MM.1S (cell line): ENCODE data around the gene PINK1.

Experiments used
- CTCF ChIP-seq: fragments of 300-600 bp; sonication (generic); IDR thresholded peaks from 2 replicates; pipeline ENCODE4 v1.5.1; 2016; ENCODE audit warnings: antibody characterized with exemption, low read length, mixed read lengths
- EZH2phosphoT487 ChIP-seq: fragments of 300-600 bp; sonication (generic); IDR thresholded peaks from 2 replicates; pipeline ENCODE4 v1.6.1; 2018; ENCODE audit warnings: antibody characterized with exemption, low read length

- no peak for TF ChIP-seq CTCF
- TF ChIP-seq EZH2phosphoT487, result no peak
Observed at GRCh38 chr1:20693623-20694022, 60.4 kb downstream of the PINK1 start.
